ENCODE measurements around the gene TTC16.

TTC16 gene

GRCh38 chr9:127722055-127722745 is 6.3 kb downstream of the TTC16 start:
- no peak for DNase-seq (ENCODE audit: low spot score)

GRCh38 chr9:127723013-127723412 is 7.1 kb downstream of the TTC16 start:
- no peak for DNase-seq (ENCODE audit: low spot score)

DNA sequence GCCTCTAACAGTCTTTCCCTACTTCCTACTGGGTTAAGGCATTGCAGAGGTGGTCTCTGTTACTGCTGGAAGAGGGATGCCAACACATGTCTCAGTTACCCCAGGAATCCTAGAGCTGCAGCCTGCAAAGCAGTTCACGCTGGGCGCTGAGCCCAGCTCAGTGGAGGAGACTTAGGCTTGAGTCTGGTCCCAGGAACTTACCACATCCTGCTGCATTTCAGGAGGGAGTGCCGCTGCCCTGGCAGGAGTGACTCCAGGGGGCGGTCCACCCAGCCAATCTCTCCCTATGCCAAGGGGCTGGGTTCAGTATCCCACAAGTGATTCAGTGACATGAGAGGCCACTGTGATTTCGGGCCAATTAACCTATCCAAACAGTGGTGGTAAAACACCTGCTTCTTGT is 7.6 kb downstream of the TTC16 start:
- DNase-seq (ENCODE audit: low spot score): no peak

GRCh38 chr9:127724012-127724411 is 8.1 kb downstream of the TTC16 start:
- no peak for DNase-seq (ENCODE audit: low spot score)

DNA sequence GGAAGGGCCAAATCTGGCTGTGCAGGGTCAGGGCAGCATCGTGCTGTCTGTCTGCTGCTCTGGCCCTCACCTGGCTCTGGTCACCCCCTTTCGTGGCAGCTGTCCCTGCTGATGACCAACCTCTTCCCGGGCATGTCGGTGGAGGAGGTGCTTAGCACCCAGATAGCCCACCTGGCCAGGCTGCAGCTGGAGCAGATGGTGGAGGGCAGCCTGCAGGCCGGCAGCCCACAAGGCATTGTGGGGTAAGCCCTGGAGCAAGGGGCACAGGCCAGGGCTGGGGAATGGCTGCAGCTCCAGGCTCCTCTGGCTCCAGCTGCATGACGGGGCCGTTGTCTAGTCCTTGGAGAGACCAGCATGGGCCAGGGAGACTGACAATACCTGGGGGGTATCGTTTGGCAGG is 11.0 kb downstream of the TTC16 start:
- no peak for DNase-seq (ENCODE audit: low spot score)

- no peak for DNase-seq (ENCODE audit: low spot score)
Measured at GRCh38 chr9:127728808-127729207, 12.9 kb downstream of the TTC16 start.

DNA sequence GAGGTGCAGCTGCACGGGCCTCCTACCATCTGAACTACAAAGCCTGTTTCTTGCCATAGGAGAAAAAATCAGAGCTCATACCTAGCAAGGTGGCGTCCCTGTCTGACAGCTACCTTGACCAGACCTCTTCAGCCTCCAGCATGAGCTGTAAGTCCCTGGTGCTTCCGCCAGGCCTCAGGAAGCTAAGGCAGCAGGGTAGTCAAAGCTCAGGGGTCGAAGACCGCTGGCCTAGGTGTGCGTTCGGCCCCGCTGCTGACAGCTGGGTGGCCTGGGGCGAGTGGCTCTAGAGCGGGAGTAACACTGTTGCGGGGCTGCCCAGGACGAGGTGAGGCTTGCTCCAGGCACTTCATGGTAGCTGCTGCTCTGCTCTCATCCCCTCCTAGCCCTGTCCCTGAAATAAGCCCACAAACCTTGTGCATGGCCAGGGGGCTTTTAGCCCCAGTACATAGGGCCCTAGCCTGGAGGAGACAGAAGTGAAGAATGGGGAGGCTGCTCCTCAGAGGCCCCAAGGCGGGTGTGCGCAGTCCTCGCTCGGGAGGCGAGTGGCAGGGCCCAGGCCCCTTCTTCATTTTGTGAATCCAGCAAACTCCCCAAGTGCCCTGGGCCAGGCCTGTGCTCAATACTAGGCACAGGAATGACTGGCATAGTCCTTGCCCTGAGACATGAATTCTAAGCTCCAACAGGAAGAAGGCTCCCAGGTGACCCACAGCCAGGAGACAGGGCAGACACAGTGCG is 13.8 kb downstream of the TTC16 start:
- DNase-seq (ENCODE audit: low spot score): no peak

- no peak for DNase-seq (ENCODE audit: low spot score)
Measured at GRCh38 chr9:127730262-127730661, 14.4 kb downstream of the TTC16 start.

- DNase-seq (ENCODE audit: low spot score): no peak
Measured at GRCh38 chr9:127730799-127731410, 15.0 kb downstream of the TTC16 start.

- DNase-seq (ENCODE audit: low spot score): no peak
Measured at GRCh38 chr9:127731938-127732337, 16.1 kb downstream of the TTC16 start.

GRCh38 chr9:127732444-127732843 is 16.6 kb downstream of the TTC16 start:
- DNase-seq (ENCODE audit: low spot score): no peak

DNA sequence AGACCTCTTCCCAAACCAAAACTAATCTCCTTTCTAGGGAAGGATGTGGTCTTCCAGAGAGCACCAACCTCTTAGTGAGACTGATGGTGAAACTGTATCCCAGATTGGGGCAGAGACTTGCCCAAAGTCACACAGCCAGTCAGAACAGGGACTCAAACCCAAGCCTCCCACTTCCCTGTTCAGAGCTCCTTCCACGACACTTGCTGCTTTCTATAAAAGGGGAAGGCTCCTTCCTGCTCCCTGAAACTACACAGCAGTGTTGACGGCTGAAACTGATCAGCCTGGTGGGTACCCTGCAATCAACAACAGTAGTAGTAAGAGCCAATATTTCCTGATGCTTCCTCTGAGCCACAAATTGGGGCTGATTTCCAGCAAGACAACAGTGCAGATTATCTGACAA is 17.7 kb downstream of the TTC16 start:
- DNase-seq (ENCODE audit: low spot score): no peak

DNA sequence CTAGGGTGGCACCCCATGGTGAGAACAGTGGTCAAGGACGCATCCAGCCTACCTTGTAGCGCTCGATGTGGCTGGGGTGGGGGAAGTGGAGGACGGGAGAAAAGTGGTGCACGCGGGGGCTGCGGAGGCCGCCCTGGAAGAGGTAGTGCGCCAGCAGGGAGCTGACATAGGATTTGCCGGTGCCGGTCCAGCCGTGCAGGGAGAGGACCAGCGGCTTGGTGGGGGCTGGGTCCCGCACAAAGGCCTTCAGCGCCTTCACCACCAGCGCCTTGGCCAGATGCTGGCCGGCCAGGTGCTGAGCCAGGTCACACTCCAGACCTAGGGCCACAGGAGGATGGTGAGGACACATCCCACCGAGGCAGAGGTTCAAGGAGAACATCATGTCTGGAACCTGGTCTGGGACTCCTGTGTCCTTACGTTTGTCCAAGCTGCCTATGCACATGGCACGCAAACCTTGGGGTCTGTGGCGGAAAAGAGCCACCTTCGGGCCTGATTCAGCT is 18.4 kb downstream of the TTC16 start:
- DNase-seq (ENCODE audit: low spot score): no peak

DNA sequence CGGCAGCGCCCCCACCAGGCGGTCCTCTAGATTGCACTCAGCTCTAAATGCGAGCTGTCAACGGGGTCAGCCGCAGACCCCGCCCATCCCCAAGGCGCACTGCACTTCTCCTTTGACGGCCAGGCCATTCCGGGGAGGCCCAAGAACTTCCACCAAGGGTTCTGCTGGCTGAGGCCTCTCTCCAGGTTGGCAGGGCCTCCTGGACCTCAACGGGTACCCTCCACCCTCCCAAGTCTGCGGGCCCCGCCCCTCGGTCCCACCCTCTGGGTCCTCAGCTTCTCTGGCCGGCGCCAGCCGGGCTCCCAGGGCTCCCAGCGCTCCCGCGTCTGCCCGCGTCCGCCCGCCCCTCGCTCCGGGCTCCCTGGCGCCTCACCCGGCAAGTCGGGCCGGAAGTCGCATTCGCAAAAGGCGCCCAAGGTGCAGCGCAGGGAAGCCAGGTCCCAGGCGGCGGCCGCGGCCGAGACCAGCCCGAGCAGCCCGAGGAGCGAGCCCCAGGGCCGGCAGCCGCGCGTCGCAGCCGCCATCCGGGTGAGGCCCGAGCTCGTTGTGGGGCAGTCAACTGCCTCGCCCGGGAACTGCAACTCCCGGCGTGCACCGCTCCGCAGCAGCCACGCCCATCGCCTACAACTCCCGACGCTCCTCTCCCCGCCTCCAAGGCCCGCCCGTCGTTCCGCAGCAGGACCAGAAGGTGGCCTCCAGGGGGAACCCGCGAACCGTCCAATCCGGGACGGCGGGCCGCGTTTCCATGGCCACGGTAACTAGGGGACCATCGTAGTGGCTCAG is 19.1 kb downstream of the TTC16 start, which contains the start of gene TOR2A:
Gene TOR2A, minus strand, starts transcription at position 548 of the 783 bp plus-strand sequence. Its CDS starts 24 bp downstream, at position 524.
- peak; percentile 97 for DNase-seq (ENCODE audit: low spot score)

GRCh38 chr9:127735530-127736185 is 19.8 kb downstream of the TTC16 start:
- DNase-seq (ENCODE audit: low spot score): no peak

- DNase-seq (ENCODE audit: low spot score): no peak
Measured at GRCh38 chr9:127738666-127739065, 22.8 kb downstream of the TTC16 start.

GRCh38 chr9:127739614-127740330 is 23.9 kb downstream of the TTC16 start:
- DNase-seq (ENCODE audit: low spot score): no peak

DNA sequence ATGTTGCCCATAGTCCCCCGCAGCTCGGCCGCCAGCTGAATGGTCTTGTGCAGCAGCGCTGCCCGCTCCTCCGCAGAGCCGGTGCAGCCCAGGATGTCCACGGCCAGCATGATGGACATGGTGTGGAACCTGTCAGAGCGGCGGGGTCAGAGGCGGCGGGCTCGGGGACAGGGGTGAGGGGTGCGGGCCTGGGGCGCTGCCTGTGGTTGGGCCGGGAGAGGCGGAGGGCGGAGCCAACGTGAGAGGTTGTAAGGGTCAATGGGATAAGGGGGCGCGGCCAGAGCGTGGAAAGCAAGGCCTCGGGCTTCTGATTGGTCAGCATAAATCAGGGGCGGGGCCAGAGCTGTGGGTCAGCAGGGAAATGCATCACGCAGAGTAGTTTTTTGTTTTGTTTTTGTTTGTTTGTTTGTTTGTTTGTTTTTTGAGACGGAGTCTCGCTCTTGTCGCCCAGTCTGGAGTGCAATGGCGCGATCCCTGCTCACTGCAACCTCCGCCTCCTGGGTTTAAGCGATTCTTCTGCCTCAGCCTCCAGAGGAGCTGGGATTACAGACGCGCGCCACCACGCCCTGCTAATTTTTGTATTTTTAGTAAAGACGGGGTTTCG is 26.1 kb downstream of the TTC16 start:
- peak; percentile 72 for DNase-seq (ENCODE audit: low spot score)

GRCh38 chr9:127742435-127743088 is 26.7 kb downstream of the TTC16 start:
- no peak for DNase-seq (ENCODE audit: low spot score)
